GM12878 (cell line): ENCODE data around the gene ZNRF3. TPM values are rescaled to one million over a fixed set of nuclear protein-coding genes. Genes with fewer than 3 reads are reported as not detected.

Experiments
- ATAC-seq: fragments of 200-7000 bp; cut with Tn5 transposase; 3 replicates; pipeline ENCODE4 v1.9.1; 2020; ENCODE audit warnings: mild to moderate bottlenecking, moderate library complexity
- BruUV-seq: library from RNA; stranded (reverse); fragments of 400-500 nt; replicated peaks from 2 replicates; lab custom pipeline; 2021; lab: Mats Ljungman, UMichigan
- CTCF ChIA-PET: fragments of 300-600 bp; sonication (Branson Sonifier 250); formaldehyde crosslinking; extraction: SDS; loops from one replicate; lab custom pipeline; 2021; ENCODE audit warnings: inconsistent platforms; lab: Yijun Ruan, JAX
- POLR2A ChIA-PET: fragments of 350-600 bp; formaldehyde crosslinking; extraction: SDS; loops from one replicate; lab custom pipeline; 2021; ENCODE audit warnings: inconsistent platforms; lab: Charles Lee
- RAD21 ChIA-PET: fragments of 300-600 bp; sonication (Branson Sonifier 250); formaldehyde crosslinking; loops from one replicate; lab custom pipeline; 2023; ENCODE audit warnings: antibody characterized with exemption; ENCODE audit not compliant: unreplicated experiment; lab: Charles Lee
- SMC1A ChIA-PET: fragments of 300-600 bp; sonication (Branson Sonifier 250); formaldehyde crosslinking; loops from one replicate; lab custom pipeline; 2023; ENCODE audit not compliant: unreplicated experiment, uncharacterized antibody; lab: Charles Lee
- DNase-seq: peaks from one replicate; pipeline ENCODE4 v3.0.0-alpha.2; 2011; ENCODE audit warnings: low read depth, low spot score
- FAIRE-seq: peaks from 3 replicates; lab custom pipeline; 2011; peaks lifted over from hg19 to GRCh38; lab: Jason Lieb, UNC
- H2AFZ ChIP-seq: 2 replicates; pipeline ENCODE4 v1.6.0; 2011; ENCODE audit warnings: low read depth, low read length, control low read depth; ENCODE audit not compliant: control insufficient read depth
- H3K27ac ChIP-seq: 2 replicates; pipeline ENCODE4 v1.5.1; 2011; ENCODE audit warnings: control low read depth; ENCODE audit not compliant: control insufficient read depth, insufficient read depth
- H3K27me3 ChIP-seq, 2 experiments: replicated peaks in 1 of 2; 2 replicates each; pipeline versions ENCODE4 v1.6.0 to v1.6.1; 2011; ENCODE audit warnings: low read length in 1 of 2; ENCODE audit not compliant: control insufficient read depth in 2 of 2, insufficient read depth in 2 of 2
- H3K36me3 ChIP-seq, 2 experiments: 2 replicates each; pipeline ENCODE4 v1.5.1; 2011; ENCODE audit warnings: low read length in 1 of 2; ENCODE audit not compliant: control insufficient read depth in 2 of 2, insufficient read depth in 2 of 2
- H3K4me1 ChIP-seq: 2 replicates; pipeline ENCODE4 v1.6.1; 2011; ENCODE audit warnings: mild to moderate bottlenecking, low read length, moderate library complexity, mixed read lengths; ENCODE audit not compliant: control insufficient read depth, insufficient read depth
- H3K4me2 ChIP-seq: 2 replicates; pipeline ENCODE4 v1.6.0; 2011; ENCODE audit warnings: control low read depth; ENCODE audit not compliant: control insufficient read depth, insufficient read depth
- H3K4me3 ChIP-seq: fragments of 200-600 bp; sonication (generic); 2 replicates; pipeline ENCODE4 v1.5.1; 2016
- H3K79me2 ChIP-seq: 2 replicates; pipeline ENCODE4 v1.6.0; 2011; ENCODE audit warnings: low read length; ENCODE audit not compliant: control insufficient read depth, insufficient read depth
- H3K9ac ChIP-seq: 2 replicates; pipeline ENCODE4 v1.8.0; 2011; ENCODE audit warnings: low read length, control low read depth, mixed read lengths; ENCODE audit not compliant: control insufficient read depth, insufficient read depth
- H3K9me3 ChIP-seq: replicated peaks from 3 replicates; pipeline ENCODE4 v1.5.1; 2011; ENCODE audit warnings: mild to moderate bottlenecking, low read length; ENCODE audit not compliant: control insufficient read depth, insufficient read depth
- H4K20me1 ChIP-seq: 2 replicates; pipeline ENCODE4 v1.6.0; 2011; ENCODE audit not compliant: control insufficient read depth, insufficient read depth
- BHLHE40 ChIP-seq, 2 experiments: fragments of 450-650 bp in 1 of 2; IDR thresholded peaks; 2 replicates each; pipeline ENCODE4 v1.6.1; 2011 to 2017; ENCODE audit warnings: low read depth in 2 of 2, borderline replicate concordance in 1 of 2, improper control_type of control experiment in 1 of 2, low read length in 1 of 2, mild to moderate bottlenecking in 1 of 2
- FOS ChIP-seq: IDR thresholded peaks from 3 replicates; pipeline ENCODE4 v1.6.1; 2011; ENCODE audit warnings: borderline replicate concordance; ENCODE audit not compliant: insufficient read length; ENCODE audit errors: extremely low read depth
- HDGF ChIP-seq: fragments of 450-650 bp; IDR thresholded peaks from 2 replicates; pipeline ENCODE4 v1.6.1; 2016; ENCODE audit warnings: antibody characterized with exemption
- SREBF1 ChIP-seq: IDR thresholded peaks from 2 replicates; pipeline ENCODE4 v1.6.1; 2012; ENCODE audit warnings: mild to moderate bottlenecking, low read length
- ZBED1 ChIP-seq: IDR thresholded peaks from 2 replicates; pipeline ENCODE4 v1.6.1; 2016; ENCODE audit warnings: borderline replicate concordance
- WGBS: methylation state at CpG from one replicate; pipeline ENCODE4 v1.1.6; 2016; ENCODE audit warnings: low lambda C conversion rate; ENCODE audit not compliant: insufficient replicate concordance, insufficient coverage; ENCODE audit errors: missing lambda C conversion rate; 5-methylcytosine and 5-hydroxymethylcytosine counted together
- in situ Hi-C: fragments of 300-500 bp; cut with MboI; formaldehyde crosslinking; loops from 9 replicates; pipeline ENCODE4 v1.14.3; 2018; ENCODE audit warnings: mixed read lengths
- intact Hi-C: fragments of 100-400 bp; cut with micrococcal nuclease; formaldehyde crosslinking; loops from one replicate; pipeline ENCODE4 v1.14.2; 2022; ENCODE audit not compliant: unreplicated experiment
- polyA plus RNA-seq, 11 experiments: library from polyadenylated mRNA; depleted of rRNA in 4 of 11; unstranded in 6 of 11; stranded (reverse) in 5 of 11; fragments of >200 nt; fragmentation: Nextera tagmentation in 4 of 11; fragmentation: Illumina TruSeq in 1 of 11; extraction: Ambion mirVana in 4 of 11; extraction: Trizol in 1 of 11; gene quantifications; 1 replicate in 1 of 11; 2 replicates in 10 of 11; pipeline versions ENCODE4 v1.2.1 to v1.2.3, GENCODE V29; 2011 to 2016; ENCODE audit warnings: inconsistent platforms in 2 of 11, missing spikeins in 2 of 11, low read depth in 1 of 11
- total RNA-seq, 4 experiments: library from RNA; depleted of rRNA in 3 of 4; stranded (reverse); fragments of >200 nt in 3 of 4; fragmentation: Illumina TruSeq in 1 of 4; extraction: Trizol in 1 of 4; gene quantifications; 2 replicates each; pipeline versions ENCODE4 v1.2.1 to v1.2.3, GENCODE V29; 2013 to 2021
- TF ChIP-seq, protein P1 (sequence below): IDR thresholded peaks from 2 replicates; pipeline ENCODE4 v1.6.1; 2012; ENCODE audit warnings: low read depth, low read length, improper control_type of control experiment
- TF ChIP-seq, protein P2 (sequence below): fragments of 450-650 bp; IDR thresholded peaks from 2 replicates; pipeline ENCODE4 v1.6.1; 2016; ENCODE audit warnings: mild to moderate bottlenecking

ZNRF3 gene
- total and polyA plus RNA-seq, 10 of the 15 experiments (the other 5 are each of a cell fraction or from before 2014, with no cell fraction given) = 0.05 to 2.4 (median 0.46) TPM

DNA sequence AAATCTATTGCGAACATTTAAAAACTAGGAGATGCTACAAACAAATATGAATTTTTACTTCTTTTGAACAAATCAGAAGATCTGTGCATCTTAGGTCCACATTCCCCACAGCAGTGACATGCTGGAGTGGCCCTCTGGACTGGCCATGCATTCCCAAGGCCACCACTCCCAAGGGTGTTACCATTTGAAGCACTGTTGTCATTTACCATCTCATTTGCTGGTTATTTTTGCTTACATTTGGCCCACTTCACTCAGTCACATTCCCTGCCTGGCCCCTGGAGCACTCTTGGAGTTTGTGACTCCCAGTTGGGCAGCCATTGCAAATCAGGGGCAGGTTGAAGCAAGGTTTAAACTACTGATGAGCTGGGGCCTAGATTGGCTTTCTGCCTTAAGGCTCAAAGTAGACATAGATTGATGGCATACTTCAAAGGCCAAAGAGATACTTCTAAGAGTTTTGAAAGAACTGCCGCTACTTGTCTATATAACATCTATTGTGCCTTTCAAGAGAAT is 8.5 kb upstream of the ZNRF3 start:
- no peaks in the 10 kb centered on the region for H3K4me1 ChIP-seq
- no peak for TF ChIP-seq HDGF
- no peaks in the 10 kb centered on the region for H3K36me3 ChIP-seq
- no TSS peak for BruUV-seq
- no peaks in the 10 kb centered on the region for H3K27me3 ChIP-seq
- H4K20me1 ChIP-seq = no peaks in the 10 kb centered on the region
- FAIRE-seq (no peak), DNase-seq (no peak), ATAC-seq (no peak)
- no peak overlapping the region for H3K27ac ChIP-seq
- no peak overlapping the region for H3K4me2 ChIP-seq
- WGBS = 100% methylated on average over 2 of the region's 2 CpGs
- in situ Hi-C loops = no loop called here
- intact Hi-C loops = no loop called here
- no peak overlapping the region for H2AFZ ChIP-seq
- RAD21 ChIA-PET = interaction anchor here (1.3 kb wide), 1 partner anchor 156 kb away, joined by 3 read pairs; no protein-coding TSS in a partner anchor
- CTCF ChIA-PET = interaction anchor here (3.5 kb wide), 1 partner anchor 166 kb away, joined by 13 read pairs; no protein-coding TSS in a partner anchor
- POLR2A ChIA-PET = no interaction called here
- H3K9ac ChIP-seq = no peak overlapping the region
- H3K79me2 ChIP-seq = no peaks in the 10 kb centered on the region
- no peaks in the 10 kb centered on the region; the same call in 2 of the 3 replicates for H3K9me3 ChIP-seq
- SMC1A ChIA-PET = interaction anchor here (0.6 to 1.4 kb wide), 2 partner anchors 46 to 166 kb away, joined by 3 read pairs; no protein-coding TSS in a partner anchor
- H3K4me3 ChIP-seq = no peak overlapping the region

DNA sequence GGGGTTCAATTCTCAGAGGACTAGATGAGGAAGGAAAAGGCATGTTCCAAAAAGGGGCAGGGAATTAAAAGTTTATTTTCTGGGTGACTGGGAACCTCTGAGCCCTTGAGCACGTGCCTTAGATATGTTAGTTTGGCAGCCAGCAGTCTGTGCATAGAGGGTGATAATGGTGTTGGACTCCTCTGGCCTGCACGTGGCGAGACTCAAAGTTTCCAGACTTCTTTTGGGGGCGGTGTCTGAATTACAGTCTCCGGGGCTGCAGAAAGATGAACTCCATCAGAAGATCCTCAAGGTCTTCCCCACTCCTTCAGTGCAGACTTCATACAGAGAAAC is 861 bp upstream of the ZNRF3 start:
- Histone ChIP-seq H3K4me3 (no peak overlapping the region), H3K9ac (no peak overlapping the region), H3K27me3 (peaks cover 0 to 5% of the 10 kb centered on the region in 2 experiments; a peak in 1 of 4 replicates), H3K79me2 (no peaks in the 10 kb centered on the region)
- intact Hi-C loops = no loop called here
- ATAC-seq (peak; percentile 11), FAIRE-seq (no peak)
- in situ Hi-C loops = no loop called here
- POLR2A ChIA-PET = interaction anchor here (0.5 to 2.0 kb wide), 6 partner anchors 14 to 146 kb away, joined by 3 to 11 read pairs (median 5); no protein-coding TSS in a partner anchor
- RAD21 ChIA-PET = interaction anchor here (1.0 to 7.1 kb wide), 6 partner anchors 25 to 159 kb away, joined by 3 to 65 read pairs (median 12); no protein-coding TSS in a partner anchor
- TF ChIP-seq, protein P1, sequence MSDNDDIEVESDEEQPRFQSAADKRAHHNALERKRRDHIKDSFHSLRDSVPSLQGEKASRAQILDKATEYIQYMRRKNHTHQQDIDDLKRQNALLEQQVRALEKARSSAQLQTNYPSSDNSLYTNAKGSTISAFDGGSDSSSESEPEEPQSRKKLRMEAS = 0 out of 2 replicates have a peak, but pooled peaks have one; percentile 29
- TF ChIP-seq SREBF1 (no peak), FOS (no peak), ZBED1 (no peak), BHLHE40 (IDR thresholded peaks at IDR 0.05; ENCODE audit: borderline replicate concordance in 1 of 2, low read depth in 2 of 2, low read length in 1 of 2) (peak; percentile 67 to 81; a peak in 3 of 4 replicates)
- TF ChIP-seq, protein P2, sequence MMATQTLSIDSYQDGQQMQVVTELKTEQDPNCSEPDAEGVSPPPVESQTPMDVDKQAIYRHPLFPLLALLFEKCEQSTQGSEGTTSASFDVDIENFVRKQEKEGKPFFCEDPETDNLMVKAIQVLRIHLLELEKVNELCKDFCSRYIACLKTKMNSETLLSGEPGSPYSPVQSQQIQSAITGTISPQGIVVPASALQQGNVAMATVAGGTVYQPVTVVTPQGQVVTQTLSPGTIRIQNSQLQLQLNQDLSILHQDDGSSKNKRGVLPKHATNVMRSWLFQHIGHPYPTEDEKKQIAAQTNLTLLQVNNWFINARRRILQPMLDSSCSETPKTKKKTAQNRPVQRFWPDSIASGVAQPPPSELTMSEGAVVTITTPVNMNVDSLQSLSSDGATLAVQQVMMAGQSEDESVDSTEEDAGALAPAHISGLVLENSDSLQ = no peak
- TF ChIP-seq, all 136 proteins: peak for 2
- TSS peak; percentile 58 for BruUV-seq
- DNase-seq = no peak
- Histone ChIP-seq H3K4me2 (peak overlapping the region; percentile 98), H3K4me1 (no peaks in the 10 kb centered on the region), H4K20me1 (no peaks in the 10 kb centered on the region), H3K9me3 (no peaks in the 10 kb centered on the region; the same call in 2 of the 3 replicates), H2AFZ (peak overlapping the region; percentile 74), H3K36me3 (no peaks in the 10 kb centered on the region), H3K27ac (no peak overlapping the region)
- CTCF ChIA-PET = interaction anchor here (1.2 to 5.6 kb wide), 5 partner anchors 9 to 165 kb away, joined by 3 to 36 read pairs (median 4); no protein-coding TSS in a partner anchor
- 8% methylated on average over 5 of the region's 5 CpGs for WGBS
- SMC1A ChIA-PET = interaction anchor here (0.9 to 4.8 kb wide), 10 partner anchors 11 to 158 kb away, joined by 3 to 48 read pairs (median 4); no protein-coding TSS in a partner anchor
